GM19395 (cell line): ENCODE measurements around the gene CAMP.
"Not testable (repeated sequence)": the region's sequence is repeated elsewhere in the genome, so short reads cannot be mapped to it uniquely, and the experiment has no call there.

Source experiments
- ATAC-seq: cut with Tn5 transposase; IDR thresholded peaks from one replicate; pipeline ENCODE4 v1.9.1; 2021; ENCODE audit warnings: mild to moderate bottlenecking, moderate library complexity; ENCODE audit not compliant: unreplicated experiment

Gene CAMP

GRCh38 chr3:48222616-48223513 lies at the start of gene CAMP:
TSS of gene CAMP (plus strand) at chr3:48223495. CDS start at chr3:48223512, 17 bp downstream.
- peak; percentile 79 for ATAC-seq

- no peak for ATAC-seq
Observed at GRCh38 chr3:48178072-48178471, 45.2 kb upstream of the CAMP start.

DNA sequence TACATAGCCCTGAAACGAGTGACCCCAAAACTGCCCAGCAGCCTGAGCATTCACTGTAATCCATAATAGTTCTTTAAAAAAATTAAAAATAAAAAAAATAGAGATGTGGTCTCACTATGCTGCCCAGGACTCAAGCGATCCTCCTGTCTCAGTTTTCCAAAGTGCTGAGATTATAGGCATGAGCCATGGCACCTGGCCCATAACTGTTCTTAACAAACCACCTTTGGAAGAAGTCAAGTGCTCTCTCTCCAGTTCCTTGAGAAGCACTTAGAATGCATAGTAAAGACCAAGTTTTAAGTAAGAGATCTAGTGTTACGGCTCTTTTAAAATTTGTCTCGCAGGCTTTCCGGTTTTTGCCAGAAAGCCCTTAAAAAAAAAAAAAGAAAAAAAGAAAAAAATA lies 43.3 kb upstream of the CAMP start:
- ATAC-seq = no peak

DNA sequence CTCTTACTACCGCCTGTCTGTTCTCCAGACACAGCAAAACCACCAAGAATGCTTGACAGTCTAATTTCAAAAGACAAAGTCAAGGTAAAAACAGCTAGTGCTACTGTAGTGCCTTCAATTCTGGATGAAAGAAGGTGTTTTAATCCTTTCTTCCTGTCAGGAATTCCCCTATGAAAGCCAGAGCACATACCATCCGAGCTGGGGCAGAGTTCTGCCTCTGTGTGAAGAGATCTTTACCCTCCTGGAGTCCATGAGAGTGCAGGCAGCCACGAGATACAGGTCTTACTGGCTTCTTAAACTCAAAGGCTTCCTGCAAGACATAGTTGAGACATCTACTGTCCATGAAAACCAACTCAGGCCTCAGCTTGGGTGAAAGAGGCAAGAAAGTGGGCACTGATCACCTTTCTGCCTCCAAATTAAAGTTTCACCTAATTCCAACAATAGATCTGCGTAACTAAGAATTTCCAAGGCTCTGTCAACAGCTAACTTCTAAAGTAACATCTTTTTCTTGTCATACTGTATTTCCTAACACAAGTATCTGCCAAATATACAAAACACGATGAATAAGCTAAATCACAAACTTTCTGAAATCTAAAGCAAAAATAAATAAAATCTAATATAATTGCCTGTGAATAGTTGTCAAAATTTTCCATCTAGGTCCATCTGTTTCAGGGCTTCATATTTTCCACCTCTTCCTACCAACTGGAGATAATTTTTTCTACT lies 42.6 kb upstream of the CAMP start:
- no peak for ATAC-seq

DNA sequence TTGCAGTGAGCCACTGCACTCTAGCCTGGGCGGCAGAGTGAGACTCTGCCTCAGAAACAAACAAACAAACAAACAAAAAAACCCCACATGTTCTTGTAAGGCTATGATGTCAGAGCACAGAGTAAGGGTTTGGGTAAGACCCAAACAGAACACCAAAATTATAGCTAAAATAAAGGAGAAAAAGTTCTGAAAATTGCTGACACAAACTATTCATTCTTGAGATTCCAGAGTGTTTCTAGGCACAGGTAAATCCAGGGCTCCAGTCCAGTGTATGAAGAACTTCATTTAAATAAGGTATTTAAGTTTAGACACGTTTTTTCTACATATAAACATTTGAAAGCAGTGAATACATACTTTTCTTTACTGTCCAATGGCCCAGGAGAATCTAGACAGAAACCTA lies 39.0 kb upstream of the CAMP start:
- ATAC-seq = no peak

- no peak for ATAC-seq
Observed at GRCh38 chr3:48185129-48185528, 38.2 kb upstream of the CAMP start.

GRCh38 chr3:48186631-48187300 lies 36.5 kb upstream of the CAMP start:
- no peak for ATAC-seq

DNA sequence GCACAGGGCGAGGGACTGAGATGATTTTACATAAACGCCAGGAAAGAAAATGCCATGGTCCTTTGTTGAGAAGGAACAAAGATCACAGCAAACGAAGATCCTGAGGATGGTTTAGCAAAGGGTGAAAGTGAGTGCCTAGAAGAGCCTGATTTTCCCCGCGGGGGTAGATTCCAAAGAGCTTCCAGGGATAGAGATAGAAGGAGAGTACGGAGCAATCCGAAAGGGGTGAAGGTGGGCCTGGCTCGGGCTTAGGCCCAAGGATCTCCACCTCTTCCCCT lies 36.1 kb upstream of the CAMP start:
- ATAC-seq = no peak

DNA sequence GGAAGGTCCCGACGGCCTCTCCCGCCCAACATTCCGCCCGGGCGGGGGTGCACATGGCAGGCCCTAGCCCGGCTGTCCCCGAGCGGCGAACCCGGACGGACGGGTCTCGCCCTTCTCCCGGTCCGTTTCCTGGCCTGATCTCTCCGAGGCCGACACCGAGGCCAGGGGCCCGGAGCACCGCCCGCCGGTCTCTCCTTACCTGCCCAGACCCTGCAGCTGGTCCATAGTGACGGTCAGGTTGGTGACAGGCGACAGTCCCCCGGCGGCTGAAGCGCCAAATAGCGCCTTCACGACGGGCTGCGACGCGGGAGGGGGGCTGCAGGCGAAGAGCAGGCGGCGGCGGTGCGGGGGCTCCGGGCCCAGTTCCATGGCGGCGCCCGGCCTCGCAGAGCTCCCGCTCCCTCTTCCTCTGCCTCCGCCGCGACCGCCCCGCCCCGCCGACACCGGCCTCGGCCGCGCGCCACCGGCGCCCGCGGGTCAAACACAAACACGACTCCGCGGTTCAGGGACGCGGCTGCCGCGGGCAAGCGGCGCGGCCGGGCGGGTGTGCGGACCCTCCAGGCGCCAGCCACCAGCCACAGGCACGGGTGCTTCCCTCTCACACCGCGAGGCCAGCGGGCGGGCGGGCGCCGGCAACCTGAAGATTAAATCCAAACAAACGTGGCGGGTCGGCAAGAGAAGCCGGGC lies 35.6 kb upstream of the CAMP start:
- peak; percentile 27 for ATAC-seq

- peak; percentile 97 for ATAC-seq
Observed at GRCh38 chr3:48188266-48189201, 34.8 kb upstream of the CAMP start, which contains the start of gene CDC25A. TSS of gene CDC25A (minus strand) at chr3:48188417. CDS start at chr3:48187947, 470 bp downstream.

DNA sequence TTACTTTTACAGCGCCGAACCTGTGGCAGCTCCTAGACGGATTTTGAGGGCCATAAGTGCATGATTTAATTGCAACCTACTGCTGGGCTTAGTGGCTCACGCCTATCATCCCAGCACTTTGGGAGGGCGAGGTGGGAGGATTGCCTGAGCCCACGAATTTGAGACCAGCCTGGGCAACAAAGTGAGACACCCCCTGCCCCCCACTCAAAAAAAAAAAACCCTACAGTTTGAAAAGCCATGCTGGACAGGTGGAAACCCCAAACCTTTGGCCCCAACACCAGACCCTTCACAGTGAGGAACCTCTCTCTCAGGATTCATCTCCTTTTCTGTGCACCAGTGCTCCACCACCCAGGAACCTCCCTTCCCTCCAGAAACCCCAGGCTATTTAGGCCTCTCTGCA lies 34.0 kb upstream of the CAMP start:
- ATAC-seq = no peak

DNA sequence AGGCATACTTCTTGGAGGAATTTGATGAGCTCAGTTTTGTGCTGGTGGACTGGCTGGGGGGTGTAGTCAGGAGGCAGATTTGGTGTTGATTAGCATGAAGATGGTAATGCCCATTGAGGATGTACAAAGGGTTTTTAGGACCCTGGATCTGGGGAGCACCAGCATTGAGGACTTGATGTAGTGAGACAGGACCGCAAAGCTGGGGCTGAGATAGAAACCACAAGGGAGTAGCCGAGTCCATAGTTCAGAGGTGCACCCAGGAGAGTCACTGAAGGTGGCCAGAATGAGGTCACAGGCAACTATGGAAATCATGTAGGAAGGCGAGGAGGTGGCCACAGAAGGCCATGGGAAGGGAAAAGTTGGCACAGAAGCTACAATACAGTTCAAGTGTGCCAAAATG lies 32.4 kb upstream of the CAMP start:
- ATAC-seq = no peak

GRCh38 chr3:48194446-48195071 lies 28.7 kb upstream of the CAMP start:
- ATAC-seq = no peak

DNA sequence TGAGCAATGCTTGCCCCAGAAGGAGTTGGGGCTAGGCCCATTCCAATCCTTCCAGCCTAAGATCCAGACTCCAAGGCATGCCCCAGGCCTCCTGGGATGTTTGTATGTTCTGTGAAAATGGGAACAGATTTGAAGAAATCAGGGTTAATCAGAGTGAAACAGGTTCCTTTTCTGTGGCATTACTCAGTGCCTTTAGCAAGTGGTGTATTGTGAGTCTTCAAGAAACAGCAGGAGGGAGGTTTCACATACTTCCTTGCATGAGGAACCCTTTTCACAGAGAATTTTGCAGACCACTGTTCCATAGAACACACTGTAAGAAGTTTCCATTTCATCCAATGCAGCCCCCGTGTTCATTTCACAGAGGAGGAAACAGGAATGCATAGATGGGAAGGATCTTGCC lies 26.7 kb upstream of the CAMP start:
- ATAC-seq = no peak

DNA sequence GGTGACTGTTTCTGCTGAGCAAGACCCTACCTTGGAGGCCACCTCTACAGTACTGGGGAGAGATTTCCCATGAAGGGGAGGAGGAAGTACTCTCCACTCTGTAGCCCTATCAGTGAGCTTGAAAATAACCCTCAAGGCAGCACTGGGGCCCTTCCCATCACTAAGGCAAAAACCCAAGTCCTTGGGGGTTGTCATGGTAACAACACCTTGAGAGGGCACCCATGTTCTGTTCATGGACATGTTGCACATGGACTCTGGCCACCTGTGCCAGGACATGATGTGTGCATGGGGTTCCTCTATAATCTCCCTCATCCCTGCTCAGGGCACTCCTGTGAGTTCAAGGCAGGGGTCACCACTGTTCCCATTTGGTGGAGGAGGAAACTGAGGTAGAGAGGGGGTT lies 24.2 kb upstream of the CAMP start:
- ATAC-seq = no peak

DNA sequence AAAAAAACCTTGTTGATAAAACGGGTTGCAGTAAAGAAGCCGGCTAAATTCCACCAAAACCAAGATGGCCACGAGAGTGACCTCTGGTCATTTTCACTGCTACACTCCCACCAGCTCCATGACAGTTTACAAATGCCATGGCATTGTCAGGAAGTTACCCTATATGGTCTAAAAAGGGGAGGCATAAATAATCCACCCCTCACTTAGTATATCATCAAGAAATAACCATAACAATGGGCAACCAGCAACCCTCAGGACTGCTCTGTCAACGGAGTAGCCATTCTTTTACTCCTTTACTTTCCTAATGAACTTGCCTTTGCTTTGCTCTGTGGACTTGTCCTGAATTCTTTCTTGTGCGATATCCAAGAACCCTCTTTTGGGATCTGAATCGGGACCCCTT lies 20.7 kb upstream of the CAMP start:
- ATAC-seq = no peak

GRCh38 chr3:48208076-48208475 lies 15.2 kb upstream of the CAMP start:
- no peak for ATAC-seq

DNA sequence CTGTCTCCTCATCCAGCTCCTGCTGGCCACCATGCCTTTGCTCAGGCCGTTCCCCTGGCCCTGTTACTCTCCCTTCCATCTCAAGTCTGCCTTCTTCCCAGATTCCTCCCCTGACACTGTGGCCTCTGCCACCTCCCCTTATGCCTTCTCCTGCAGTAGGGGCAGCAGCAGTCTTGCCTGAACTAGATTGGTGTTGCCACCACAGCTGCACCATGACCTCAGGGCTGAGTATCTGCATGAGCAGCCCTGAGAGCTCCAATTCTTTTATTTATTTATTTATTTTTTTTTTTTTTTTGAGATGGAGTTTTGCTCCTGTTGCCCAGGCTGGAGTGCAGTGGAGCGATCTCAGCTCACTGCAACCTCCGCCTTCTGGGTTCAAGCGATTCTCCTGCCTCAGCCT lies 13.8 kb upstream of the CAMP start:
- ATAC-seq = no peak

DNA sequence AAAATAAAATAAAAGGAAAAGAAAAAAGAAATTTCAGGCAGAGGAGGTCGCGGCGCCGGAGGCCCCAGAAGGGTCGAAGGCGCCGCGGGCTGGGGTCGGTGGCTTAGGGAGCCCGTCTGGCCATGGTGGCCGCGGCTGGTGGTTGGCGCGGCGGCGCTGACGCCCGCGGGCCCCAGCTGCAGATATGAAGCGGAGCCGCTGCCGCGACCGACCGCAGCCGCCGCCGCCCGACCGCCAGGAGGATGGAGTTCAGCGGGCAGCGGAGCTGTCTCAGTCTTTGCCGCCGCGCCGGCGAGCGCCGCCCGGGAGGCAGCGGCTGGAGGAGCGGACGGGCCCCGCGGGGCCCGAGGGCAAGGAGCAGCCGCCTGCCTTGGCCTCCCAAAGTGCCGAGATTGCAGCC lies 12.8 kb upstream of the CAMP start:
- ATAC-seq = not testable (repeated sequence)

DNA sequence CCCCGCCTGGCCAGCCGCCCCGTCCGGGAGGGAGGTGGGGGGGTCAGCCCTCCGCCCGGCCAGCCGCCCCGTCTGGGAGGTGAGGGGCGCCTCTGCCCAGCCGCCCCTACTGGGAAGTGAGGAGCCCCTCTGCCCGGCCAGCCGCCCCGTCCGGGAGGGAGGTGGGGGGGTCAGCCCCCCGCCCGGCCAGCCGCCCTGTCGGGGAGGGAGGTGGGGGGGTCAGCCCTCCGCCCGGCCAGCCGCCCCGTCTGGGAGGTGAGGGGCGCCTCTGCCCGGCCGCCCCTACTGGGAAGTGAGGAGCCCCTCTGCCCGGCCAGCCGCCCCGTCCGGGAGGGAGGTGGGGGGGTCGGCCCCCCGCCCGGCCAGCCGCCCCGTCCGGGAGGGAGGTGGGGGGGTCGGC lies 11.5 kb upstream of the CAMP start:
- ATAC-seq = not testable (repeated sequence)
